ENCODE measurements around the gene GTF2F1.

DNA sequence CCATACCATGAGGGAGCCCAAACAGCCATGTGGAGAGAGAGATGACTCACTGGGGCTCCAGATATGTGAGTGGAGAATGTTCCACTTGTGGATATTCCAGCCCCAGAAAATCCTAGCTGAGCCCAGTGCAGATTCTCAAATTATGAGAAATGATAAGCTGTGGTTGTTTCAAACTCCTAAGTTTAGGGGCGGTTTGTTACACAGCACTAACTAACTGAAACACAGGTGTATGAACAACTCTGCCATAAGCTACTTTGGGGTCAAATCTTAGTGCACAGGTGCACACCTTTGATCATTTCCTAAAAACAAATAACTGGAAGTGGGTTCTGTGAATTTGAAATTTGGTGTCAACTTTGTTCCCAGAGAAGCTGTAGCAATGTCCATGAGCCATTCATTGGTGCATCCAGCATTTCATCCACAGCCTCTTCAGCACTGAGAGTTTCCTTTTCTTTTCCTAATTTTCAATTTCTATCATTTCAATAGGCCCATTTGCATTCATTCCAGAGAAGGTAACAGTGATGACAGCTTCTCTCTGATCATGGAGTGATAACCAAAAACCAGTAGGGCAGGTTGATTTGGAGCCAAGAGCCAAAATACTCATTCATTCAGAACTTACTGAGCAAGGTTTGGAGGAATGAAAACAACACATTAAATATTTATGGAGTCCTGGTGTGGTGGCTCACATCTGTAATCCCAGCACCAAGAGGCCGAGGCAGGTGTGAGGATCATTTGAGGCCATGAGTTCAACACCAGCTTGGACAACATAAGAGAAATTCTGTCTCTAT is 40.4 kb downstream of the GTF2F1 start:
- TF ChIP-seq EZH2 (IDR thresholded peaks at IDR 0.05; ENCODE audit: low read length, missing control alignments) = no peak
- TF ChIP-seq, protein P1, sequence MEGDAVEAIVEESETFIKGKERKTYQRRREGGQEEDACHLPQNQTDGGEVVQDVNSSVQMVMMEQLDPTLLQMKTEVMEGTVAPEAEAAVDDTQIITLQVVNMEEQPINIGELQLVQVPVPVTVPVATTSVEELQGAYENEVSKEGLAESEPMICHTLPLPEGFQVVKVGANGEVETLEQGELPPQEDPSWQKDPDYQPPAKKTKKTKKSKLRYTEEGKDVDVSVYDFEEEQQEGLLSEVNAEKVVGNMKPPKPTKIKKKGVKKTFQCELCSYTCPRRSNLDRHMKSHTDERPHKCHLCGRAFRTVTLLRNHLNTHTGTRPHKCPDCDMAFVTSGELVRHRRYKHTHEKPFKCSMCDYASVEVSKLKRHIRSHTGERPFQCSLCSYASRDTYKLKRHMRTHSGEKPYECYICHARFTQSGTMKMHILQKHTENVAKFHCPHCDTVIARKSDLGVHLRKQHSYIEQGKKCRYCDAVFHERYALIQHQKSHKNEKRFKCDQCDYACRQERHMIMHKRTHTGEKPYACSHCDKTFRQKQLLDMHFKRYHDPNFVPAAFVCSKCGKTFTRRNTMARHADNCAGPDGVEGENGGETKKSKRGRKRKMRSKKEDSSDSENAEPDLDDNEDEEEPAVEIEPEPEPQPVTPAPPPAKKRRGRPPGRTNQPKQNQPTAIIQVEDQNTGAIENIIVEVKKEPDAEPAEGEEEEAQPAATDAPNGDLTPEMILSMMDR (conservative IDR thresholded peaks at IDR 0.05 in 1 of 2, IDR thresholded peaks at IDR 0.05 in 1 of 2; ENCODE audit: low read depth in 1 of 2, low read length in 2 of 2) = no peak

All from fibroblast of lung (primary cell).